HG02870 (cell line): ENCODE results near the gene WDR26.
"Not testable (repeated sequence)": the region's sequence is repeated elsewhere in the genome, so short reads cannot be mapped to it uniquely, and the experiment has no call there.

Experiments
- ATAC-seq: cut with Tn5 transposase; IDR thresholded peaks from one replicate; pipeline ENCODE4 v1.9.1; 2021; ENCODE audit warnings: mild to moderate bottlenecking, moderate library complexity; ENCODE audit not compliant: unreplicated experiment

Gene WDR26

DNA sequence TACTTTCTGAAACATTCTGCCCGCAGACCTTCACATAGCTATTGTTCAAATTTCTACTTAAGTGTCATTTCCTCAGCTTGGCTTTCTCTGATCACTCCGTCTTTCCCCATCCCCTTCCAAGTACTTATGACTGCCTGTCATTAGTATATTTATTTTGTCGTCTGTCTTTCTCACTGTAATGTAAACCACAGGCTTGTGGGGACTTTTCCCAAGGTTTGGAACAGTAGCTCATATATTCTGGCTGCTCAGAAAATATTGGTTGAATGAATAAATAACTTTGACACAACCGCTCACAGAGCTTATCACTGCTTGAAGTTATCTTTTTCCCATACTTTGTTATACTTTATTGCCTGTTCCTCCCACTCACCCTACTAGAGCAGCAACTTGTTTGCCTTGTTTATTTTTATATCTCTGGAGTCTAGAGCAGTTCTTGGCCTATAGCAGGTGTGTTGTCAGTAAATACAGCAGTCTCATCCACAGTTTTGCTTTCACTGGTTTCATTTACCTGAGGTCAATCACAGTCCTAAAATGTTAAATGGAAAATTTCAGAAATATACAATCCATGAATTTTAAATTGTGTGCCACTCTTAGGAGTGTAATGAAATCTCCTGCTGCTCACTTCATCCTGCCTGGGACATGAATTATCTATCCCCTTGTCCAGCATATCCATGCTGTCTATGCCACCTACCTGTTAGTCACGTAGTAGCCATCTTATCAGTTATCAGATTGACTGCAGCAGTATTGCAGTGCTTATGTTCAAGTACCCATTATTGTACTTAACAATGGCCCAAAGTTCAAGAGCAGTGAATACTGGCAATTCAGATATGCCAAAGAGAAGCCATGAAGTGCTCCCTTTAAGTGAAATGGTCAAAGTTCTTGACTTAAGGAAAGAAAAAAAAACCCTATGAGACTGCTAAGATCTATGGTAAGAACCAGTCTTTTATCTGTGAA, 80.3 kb downstream of the WDR26 start:
- ATAC-seq = no peak

DNA sequence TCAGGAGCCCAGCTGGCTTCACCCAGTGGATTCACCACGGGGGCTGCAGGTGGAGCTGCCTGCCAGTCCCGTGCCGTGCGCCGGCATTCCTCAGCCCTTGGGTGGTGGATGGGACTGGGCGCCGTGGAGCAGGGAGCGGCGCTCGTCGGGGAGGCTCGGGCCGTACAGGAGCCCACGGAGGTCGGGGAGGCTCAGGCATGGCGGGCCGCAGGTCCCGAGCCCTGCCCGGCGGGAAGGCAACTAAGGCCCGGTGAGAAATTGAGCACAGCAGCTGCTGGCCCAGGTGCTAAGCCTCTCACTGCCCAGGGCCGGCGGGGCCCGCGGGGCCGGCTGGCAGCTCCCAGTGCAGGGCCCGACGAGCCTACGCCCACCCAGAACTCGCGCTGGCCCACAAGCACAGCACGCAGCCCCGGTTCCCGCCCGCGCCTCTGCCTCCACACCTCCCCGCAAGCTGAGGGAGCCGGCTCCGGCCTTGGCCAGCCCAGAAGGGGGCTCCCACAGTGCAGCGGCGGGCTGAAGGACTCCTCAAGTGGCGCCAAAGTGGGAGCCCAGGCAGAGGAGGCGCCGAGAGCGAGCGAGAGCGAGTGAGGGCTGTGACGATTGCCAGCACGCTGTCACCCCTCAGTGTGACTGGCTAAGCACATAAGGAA, 82.0 kb downstream of the WDR26 start:
- ATAC-seq = not testable (repeated sequence)

DNA sequence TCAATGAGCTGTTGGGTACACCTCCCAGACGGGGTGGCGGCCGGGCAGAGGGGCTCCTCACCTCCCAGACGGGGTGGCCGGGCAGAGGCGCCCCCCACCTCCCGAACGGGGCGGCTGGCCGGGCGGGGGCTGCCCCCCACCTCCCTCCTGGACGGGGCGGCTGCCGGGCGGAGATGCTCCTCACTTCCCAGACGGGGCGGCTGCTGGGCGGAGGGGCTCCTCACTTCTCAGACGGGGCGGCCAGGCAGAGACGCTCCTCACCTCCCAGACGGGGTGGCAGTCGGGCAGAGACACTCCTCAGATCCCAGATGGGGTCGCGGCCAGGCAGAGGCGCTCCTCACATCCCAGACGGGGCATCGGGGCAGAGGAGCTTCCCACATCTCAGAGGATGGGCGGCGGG, 84.9 kb downstream of the WDR26 start:
- ATAC-seq = not testable (repeated sequence)

DNA sequence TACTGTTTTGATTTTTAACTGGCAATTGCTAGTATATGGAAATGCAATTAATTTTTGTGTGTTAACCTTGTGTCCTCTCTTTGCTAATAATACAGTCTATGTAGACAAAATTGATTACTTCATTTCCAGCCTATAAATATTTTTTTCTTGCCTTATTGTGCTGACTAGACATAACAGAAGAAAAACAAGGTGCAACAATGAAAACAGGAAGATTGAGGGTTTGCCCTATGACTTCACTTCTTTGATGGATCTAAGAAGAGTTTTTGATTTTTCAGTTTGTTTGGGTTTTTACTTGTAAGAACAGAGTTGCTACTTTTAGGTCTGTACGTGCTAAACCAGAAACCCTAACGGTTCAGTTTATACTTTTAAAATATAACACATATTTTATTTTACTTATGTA, 86.5 kb downstream of the WDR26 start:
- ATAC-seq = no peak

DNA sequence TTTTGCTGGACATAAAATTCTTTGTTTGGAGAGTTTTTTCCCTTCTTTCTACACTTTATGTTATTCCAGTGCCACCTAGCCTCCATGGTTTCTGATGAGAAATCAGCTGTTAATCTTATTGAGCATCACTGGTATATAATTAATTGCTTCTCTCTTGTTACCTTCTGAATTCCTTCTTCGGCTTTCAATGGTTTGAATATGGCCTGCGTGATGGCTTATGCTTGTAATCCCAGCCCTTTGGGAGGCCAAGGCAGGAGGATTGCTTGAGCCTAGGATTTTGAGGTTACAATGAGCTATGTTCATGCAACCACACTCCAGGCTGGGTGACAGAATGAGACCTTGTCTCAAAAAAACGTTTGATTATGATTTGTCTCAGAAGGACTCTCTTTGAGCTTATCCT, 90.9 kb downstream of the WDR26 start:
- ATAC-seq = no peak

DNA sequence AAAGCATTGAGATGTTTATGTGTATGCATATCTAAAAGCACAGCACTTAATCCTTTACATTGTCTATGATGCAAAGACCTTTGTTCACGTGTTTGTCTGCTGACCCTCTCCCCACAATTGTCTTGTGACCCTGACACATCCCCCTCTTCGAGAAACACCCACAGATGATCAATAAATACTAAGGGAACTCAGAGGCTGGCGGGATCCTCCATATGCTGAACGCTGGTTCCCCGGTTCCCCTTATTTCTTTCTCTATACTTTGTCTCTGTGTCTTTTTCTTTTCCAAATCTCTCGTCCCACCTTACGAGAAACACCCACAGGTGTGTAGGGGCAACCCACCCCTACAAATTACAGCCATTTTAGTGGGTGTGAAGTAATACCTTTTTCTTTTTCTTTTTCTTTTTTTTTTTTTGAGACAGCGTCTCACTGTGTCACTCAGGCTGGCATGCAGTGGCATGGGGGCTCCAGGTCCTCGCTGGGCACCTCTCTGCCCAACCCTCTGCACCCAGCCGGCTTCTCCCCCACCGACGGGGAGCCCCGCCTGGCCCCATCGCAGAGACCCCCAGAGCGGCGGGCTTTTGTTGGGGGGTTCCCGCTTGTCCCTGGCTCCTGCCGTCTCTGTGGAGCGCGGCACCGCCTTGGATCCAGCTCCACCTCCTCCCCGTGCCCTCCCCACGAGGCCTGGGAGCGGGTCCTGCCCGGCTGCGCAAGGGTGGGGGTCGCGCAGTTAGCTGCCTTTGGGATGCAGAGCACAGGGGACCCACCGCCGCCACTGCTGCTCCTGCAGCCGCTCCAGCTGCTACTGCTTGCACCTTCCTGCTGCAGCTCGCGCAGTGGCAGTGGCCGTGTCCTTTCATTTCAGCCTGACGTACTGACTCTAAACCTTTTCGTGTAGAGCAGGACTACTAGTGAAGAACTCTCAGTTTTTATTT, 93.9 kb downstream of the WDR26 start:
- not testable (repeated sequence) for ATAC-seq

DNA sequence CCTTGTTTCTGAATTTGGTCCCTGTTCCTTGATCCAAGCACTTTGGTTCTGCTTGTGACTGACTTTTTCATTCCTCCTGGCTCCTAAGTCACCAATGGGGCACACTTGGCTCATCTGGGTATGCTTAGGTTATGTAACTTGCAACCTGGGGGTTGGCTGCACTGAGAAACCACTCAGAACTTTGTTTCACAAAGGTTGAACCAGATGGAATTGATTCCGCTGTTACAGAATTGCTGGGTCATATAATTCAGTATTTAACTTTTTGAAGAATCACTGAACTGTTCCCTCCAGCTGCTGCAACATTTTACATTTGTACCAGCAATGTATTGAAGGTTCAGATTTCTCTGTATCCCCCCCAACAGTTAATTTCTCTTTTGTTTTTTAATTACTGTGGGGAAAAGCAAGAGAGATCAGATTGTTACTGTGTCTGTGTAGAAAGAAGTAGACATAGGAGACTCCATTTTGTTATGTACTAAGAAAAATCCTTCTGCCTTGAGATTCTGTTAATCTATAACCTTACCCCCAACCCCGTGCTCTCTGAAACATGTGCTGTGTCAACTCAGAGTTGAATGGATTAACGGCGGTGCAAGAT, 95.1 kb downstream of the WDR26 start:
- no peak for ATAC-seq

DNA sequence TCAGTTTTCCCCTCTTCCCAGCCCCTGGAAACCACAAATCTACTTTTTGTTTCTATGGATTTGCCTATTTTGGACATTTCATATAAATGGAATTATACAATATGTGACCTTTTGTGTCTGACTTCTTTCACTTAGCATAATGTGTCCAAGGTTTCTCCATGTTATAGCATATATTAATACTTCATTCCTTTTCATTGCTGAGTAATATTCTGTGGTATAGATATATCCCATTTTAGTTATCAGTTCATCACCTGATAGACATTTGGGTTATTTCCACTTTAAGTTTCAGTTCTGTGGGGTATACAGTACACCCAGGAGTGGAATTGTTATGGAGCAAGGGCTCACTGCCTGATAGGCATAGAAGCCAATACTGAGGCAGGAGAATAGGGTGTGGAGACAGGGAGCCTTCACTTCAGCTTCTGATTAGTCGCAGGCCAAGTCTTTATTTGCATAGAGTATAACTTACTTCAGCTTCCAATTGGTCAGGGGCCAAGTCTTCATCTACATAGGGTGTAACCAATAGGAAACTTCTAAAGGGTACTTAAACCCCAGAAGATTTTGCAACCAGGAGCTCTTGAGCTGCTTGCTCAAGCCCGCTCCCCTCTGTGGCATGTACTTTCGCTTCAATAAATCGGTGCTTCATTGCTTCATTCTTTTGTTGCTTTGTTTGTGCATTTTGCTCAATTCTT, 96.3 kb downstream of the WDR26 start:
- ATAC-seq = no peak
